NCI-H1105 (cell line): ENCODE measurements around the gene AIM2.
"Not testable (repeated sequence)": the region's sequence is repeated elsewhere in the genome, so short reads cannot be mapped to it uniquely, and the experiment has no call there.

Source experiments
- DNase-seq: peaks from one replicate; lab custom pipeline; 2025; lab: John Stamatoyannopoulos, UW

Gene AIM2, protein sequence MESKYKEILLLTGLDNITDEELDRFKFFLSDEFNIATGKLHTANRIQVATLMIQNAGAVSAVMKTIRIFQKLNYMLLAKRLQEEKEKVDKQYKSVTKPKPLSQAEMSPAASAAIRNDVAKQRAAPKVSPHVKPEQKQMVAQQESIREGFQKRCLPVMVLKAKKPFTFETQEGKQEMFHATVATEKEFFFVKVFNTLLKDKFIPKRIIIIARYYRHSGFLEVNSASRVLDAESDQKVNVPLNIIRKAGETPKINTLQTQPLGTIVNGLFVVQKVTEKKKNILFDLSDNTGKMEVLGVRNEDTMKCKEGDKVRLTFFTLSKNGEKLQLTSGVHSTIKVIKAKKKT

GRCh38 chr1:159076438-159077119 lies at the start of gene AIM2:
TSS of gene AIM2 (minus strand) at chr1:159076766. CDS start at chr1:159073499, 3,267 bp downstream.
- no peak for DNase-seq

- DNase-seq = no peak
Measured at GRCh38 chr1:159123587-159123986, 47.0 kb upstream of the AIM2 start.

DNA sequence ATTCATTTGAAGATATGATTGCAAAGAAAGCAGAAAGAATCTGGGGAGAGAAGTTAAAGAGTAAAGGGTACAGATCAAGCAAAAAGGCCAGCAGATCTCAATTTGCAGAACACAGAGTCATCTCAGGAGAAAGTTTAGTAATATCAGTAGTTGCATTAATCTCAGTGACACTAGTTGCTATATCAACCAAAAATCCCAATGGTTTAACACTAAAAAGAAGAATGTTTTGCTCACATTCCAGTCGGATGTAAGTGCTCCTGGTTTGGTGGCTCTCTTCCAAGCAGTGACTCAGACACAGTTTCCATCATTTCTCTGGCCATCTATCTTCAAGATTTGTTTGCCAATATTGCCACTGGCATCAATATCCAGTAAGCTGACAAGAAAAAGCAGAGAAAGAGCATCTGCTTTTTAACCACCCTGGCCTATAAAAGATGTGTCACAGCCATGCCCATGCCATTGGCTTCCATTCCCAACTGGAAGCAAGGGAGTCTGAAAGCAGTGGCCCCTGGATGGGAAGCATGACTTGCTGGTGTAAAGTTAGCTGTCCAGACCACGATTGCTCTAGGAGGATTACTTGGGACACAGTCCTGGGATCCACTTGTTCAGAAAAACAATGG lies 45.5 kb upstream of the AIM2 start:
- DNase-seq = no peak

DNA sequence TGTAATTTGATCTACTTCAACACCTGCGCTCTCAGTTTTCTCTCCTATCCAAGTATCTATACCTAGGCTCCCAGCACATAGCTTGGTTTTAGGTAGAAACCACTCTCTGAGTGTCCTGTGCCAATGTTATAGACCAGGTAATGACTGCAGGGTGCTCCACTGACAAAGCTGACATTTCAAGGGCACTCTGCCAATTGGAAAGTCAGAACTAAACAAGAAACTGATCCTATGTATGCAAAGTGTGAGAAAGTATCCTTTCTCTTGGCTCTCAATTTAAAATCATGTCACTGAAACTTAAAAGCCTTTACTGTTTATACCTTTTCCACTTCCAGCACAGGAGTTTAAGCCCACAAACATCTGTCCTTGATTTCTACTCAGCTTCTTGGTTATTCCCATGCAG lies 45.0 kb upstream of the AIM2 start:
- DNase-seq = peak; percentile 83

GRCh38 chr1:159120317-159120716 lies 43.8 kb upstream of the AIM2 start:
- no peak for DNase-seq

GRCh38 chr1:159113596-159114433 lies 37.2 kb upstream of the AIM2 start:
- no peak for DNase-seq

DNA sequence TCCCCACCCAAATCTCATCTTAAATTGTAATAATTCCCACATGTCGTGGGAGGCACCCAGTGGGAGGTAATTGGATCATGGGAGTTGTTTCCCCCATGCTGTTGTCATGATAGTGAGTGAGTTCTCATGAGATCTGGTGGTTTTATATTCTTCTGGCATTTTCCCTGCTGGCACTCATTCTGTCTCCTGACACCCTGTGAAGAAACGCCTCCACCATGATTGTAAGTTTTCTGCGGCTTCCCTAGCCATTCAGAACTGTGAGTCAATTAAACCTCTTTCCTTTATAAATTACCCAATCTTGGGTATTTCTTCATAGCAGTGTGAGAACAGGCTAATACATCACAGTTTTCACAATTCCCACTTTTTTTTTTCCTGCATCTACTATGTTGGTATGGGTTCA lies 26.5 kb upstream of the AIM2 start:
- DNase-seq = not testable (repeated sequence)

DNA sequence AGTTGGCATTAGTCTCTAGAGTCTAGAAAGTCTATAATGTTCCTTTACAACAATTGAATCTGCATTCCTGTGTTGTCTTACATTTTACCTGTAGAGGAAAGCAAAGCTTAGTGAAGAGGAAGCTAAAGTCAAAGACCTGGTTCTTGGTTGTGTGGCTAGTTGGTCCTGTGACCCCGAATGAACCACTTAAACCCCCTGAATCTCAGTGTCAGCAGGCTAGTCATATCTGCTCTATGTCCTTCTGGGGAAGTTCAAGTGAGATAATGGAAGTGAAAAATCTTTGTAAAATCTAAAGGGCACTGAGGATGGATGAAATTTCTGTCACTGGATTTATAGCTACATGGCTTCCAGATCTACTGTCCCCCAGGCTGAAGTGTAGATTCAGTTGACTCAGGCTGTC lies 24.0 kb upstream of the AIM2 start:
- DNase-seq = no peak

GRCh38 chr1:159098596-159098995 lies 22.0 kb upstream of the AIM2 start:
- no peak for DNase-seq

GRCh38 chr1:159092036-159092760 lies 15.6 kb upstream of the AIM2 start:
- DNase-seq = no peak

GRCh38 chr1:159091607-159092031 lies 15.1 kb upstream of the AIM2 start:
- no peak for DNase-seq

DNA sequence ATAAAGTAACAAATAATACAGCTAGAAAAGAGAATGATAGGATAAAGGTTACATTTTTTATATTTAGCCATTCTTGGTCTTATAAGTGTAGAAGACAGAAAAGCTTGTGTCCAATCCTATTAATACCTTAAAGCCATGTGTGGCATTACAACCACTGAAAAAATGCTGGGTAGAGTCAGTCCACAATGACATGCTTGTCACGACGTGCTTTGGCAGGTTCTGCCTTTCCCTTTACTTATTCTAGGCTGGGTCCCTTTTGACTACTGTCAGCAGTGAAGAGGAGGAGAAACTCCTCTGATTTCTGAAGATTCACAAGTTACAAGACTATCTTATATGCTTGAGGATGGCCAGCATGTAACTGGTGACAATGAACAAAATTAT lies 14.6 kb upstream of the AIM2 start:
- no peak for DNase-seq

GRCh38 chr1:159090286-159091179 lies 14.0 kb upstream of the AIM2 start:
- DNase-seq = no peak

GRCh38 chr1:159089184-159089791 lies 12.7 kb upstream of the AIM2 start:
- no peak for DNase-seq

DNA sequence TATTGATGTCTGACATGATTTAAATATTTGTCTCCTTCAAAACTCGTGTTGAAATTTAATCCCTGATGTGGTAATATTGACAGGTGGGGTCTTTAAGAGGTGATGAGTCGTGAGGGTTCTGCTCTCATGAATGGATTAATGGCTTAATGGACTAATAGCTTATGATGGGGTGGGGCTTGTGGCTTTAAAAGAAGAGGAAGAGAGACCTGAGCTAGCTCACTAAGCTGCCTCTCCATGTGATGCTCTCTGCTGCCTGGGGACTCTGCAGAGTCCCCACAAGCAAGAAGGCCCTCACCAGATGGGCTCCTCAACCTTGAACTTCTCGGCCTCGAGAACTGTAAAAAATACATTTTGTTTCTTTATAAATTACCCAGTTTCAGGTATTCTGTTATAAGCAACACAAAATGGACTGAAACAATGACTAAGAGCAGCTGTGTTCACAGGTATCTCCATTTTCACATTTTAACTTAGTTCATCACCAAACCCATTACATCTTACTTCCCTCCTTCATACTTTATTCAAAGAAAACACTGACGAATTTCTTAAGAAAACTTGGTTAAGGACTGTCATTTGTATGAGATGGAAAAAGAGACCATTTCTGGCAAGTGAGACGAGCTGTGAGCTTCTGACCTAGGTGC lies 12.1 kb upstream of the AIM2 start:
- no peak for DNase-seq

GRCh38 chr1:159088050-159088449 lies 11.5 kb upstream of the AIM2 start:
- DNase-seq = no peak

DNA sequence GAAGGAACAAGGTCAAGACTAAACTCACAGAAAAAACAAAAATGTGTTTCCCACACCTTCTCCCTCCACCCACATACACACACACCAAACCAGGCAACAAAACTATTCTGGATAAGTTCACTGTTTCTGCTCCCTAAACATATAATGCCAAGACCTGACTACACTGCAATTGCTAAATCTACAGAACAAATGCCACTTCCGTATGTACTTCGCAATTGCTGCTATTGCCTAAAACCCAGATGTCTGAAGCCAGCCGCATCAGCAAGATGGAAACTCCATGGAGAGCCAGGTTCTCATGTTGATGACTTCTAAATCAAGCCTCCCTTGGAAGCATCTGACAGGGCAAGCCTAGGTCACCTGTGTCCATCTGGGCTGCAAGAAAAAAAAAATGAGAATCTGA lies 8.3 kb upstream of the AIM2 start:
- DNase-seq = no peak

GRCh38 chr1:159084152-159084551 lies 7.6 kb upstream of the AIM2 start:
- DNase-seq = no peak

DNA sequence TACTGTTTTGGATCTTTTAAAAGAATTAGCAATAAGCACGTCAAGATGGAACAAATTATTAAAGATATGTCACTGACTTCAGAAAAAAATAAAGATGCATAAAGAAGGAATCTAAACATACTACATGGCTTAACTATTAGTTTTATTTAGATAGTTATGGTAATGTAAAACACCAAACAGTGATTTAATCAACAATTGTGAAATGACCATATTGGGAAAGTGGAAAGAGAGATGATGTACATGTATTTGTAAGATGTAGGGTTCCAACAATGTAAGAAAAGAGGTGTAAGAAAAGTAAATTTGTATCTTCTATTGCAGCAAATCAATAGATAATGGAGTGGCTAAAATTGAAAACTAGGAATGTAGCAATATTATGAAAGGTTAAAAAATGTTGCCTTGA lies 6.4 kb upstream of the AIM2 start:
- DNase-seq = no peak

DNA sequence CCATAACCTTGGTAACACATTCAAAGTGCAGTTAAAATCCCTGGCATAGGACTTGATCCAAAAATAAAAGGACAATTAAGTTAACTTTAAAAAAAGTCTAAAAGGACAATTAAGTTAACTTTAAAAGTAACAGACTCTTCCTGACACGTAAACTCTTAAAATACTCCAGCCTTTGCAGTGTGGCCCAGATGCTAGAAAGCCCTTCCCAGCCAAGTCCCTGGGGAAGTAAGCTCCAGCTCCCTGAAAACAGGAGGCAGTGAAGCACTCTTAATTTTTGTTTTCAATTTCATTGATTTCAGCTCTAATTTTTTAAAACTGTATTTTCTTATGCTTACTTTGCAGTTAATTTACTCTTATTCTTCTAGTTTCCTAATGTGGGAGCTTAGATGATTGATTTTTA lies 5.1 kb upstream of the AIM2 start:
- DNase-seq = no peak
